ENCODE data around the gene SUN3. TPM values are rescaled to one million over a fixed set of nuclear protein-coding genes. Genes with fewer than 3 reads are reported as not detected.

The SUN3 gene, protein sequence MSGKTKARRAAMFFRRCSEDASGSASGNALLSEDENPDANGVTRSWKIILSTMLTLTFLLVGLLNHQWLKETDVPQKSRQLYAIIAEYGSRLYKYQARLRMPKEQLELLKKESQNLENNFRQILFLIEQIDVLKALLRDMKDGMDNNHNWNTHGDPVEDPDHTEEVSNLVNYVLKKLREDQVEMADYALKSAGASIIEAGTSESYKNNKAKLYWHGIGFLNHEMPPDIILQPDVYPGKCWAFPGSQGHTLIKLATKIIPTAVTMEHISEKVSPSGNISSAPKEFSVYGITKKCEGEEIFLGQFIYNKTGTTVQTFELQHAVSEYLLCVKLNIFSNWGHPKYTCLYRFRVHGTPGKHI
- not detected in 2 replicates for total RNA-seq

DNA sequence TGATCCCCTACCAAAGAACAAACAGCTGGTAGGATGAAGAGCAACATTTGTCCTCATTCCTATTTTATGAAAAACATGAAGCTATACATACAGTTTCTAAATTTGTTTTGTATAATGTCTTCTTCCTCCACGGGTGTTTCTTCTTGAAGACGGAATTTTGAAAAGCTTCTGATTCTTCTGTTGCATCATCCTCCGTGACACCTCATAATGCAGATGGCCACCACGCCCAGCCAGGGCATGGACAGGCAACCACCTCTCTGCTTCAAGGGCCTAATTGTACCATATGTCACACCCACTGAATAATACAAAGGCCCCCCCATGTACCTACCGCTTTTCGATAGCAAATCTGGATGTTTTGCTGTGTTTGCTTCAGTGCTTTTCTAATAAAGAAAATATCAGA, at the start of gene SUN3:
TSS of gene SUN3 (minus strand) at position 170 of the 400 bp plus-strand sequence. CDS start at position 1, 169 bp downstream.

DNA sequence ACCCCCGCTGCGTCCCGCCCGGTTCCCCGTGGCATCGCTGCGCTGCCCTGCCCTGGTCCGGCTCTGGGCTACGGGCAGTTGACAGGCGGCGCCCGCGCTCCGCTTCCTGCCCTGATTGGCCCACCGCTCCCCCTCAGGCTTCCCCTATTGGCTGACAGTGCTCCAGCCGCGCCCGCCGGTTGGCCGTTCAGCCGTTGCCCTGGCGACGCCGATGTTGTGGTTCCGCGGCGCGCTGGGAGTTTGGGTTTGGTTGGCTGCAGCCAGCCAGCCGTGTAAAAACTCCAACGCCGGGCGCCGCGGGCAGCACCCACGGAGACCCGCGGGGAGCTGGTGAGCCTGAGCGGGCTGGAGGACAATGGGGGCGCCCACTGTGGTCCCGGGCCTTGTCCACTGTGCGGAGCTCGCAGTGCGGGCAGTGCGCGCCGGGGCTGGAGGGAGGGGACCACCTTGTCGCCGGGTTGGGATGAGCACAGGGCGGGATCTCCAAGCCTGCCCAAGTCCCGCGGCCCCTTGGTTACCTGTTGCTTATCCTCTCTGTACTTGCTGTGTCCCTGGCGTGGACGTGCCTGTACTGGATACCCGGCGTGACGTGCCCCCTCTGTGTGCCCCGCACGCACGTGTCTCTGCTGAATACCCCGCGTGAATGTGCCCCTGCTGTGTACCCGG, 6.5 kb upstream of the SUN3 start, which contains the start of gene C7orf57:
TSS of gene C7orf57 (plus strand) at position 243 of the 666 bp plus-strand sequence. CDS start 766 bp downstream, outside the sequence.

DNA sequence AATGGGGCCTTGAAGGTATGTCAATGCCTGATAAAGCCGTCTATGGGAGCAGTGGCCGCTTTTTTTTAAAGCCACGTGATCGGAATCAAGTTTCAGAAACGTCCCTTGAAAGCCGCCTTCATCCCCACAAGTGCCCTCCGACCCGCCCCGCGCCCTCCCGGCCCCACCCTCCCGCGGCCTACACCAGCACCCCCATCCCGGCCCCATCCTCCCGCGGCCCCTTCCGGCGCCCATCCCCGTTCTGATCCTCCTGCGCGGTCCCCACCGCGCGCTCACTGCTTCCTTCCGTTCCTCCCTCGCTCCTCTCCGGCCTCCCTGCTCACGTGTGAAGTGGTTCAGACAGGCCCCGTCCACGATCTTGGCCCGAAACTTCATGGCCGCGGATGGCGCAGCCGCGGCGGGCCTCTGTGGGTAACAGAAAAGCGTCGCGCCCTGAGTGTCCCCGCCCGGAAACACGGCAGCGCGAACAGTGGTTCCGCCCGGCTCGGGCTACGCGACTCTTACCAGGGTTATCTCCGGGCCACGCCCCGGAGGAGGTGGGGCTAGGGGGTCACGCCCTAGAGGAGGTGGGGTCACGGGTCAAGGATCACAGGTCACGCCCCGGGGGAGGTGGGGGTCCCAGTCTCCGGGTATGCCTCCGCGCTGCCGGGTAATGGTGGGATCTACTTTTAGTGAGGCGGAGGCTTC, 49.6 kb downstream of the SUN3 start, which contains the start of gene HUS1:
TSS of gene HUS1 (minus strand) at position 471 of the 687 bp plus-strand sequence. CDS start at position 375, 96 bp downstream.

DNA sequence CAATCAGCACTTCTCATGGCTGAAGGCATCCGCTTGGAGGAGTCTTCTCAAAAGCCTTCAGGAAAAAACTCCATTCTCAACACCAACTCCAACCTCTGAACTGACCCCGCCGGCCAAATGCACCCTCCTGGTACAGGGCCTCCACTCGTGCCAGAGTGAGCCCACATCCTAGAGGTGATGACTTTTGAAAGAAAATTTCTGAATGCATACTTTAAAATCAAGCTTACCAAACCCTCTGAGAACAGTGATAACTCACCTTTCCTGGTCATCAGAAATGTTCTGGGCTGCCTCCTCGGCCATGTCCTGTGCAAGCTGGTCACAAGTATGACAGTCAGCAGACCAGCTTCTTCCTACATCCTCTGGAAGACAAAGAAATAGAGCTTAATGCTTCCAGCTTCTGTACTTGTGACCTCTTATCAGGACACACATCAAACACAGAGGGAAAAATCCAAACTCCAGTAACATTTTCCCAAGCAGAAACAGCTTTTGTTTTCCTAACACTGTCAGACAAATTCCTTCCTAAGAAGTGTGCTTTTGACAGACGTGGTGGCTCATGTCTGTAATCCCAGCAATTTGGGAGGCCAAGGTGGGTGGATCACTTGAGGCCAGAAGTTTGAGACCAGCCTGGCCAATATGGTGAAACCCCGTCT, 80.6 kb downstream of the SUN3 start, which contains the start of gene PKD1L1:
TSS of gene PKD1L1 (minus strand) at position 326 of the 650 bp plus-strand sequence. CDS start at position 300, 26 bp downstream.

Other genes with a start within 250 kb of the SUN3 start
- 1.6 and 1.7 TPM in 2 replicates for gene PKD1L1, start 80.6 kb downstream of the SUN3 start, total RNA-seq
- 37.8 and 46.0 TPM in 2 replicates for gene HUS1, start 49.5 kb downstream of the SUN3 start, total RNA-seq
- gene C7orf57, start 6.4 kb upstream of the SUN3 start, total RNA-seq, result 0.07 TPM in 1 of 2 replicates, not detected in the other
- 27.4 and 41.6 TPM in 2 replicates for gene UPP1, start 60.2 kb upstream of the SUN3 start, total RNA-seq
- under 0.01 and 0.07 TPM in 2 replicates for gene ABCA13, start 142.4 kb upstream of the SUN3 start, total RNA-seq

Data from thoracic aorta endothelial cell (primary cell).